ENCODE results near the gene FARS2. TPM values are rescaled to one million over a fixed set of nuclear protein-coding genes. Genes with fewer than 3 reads are reported as not detected.

The FARS2 gene
- total and polyA plus RNA-seq, 2 of the 13 experiments (the other 11 are each of a cell fraction or from before 2014, with no cell fraction given) = 15.4 to 26.0 TPM

- TF ChIP-seq AGO1 (IDR thresholded peaks at IDR 0.05; ENCODE audit: low read depth, low read length, poor library complexity, severe bottlenecking) (no peak), ZNF446 (CRISPR knock-in tag; IDR thresholded peaks at IDR 0.05) (no peak), ZNF234 (CRISPR knock-in tag; conservative IDR thresholded peaks at IDR 0.05) (no peak), ZNF431 (CRISPR knock-in tag; IDR thresholded peaks at IDR 0.05; ENCODE audit: borderline replicate concordance, low read depth) (no peak), MAFG (CRISPR knock-in tag; IDR thresholded peaks at IDR 0.05) (no peak)
- TF ChIP-seq, protein P1, sequence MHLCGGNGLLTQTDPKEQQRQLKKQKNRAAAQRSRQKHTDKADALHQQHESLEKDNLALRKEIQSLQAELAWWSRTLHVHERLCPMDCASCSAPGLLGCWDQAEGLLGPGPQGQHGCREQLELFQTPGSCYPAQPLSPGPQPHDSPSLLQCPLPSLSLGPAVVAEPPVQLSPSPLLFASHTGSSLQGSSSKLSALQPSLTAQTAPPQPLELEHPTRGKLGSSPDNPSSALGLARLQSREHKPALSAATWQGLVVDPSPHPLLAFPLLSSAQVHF (CRISPR knock-in tag; IDR thresholded peaks at IDR 0.05) = no peak
Measured at GRCh38 chr6:5763407-5763806, 502.1 kb downstream of the FARS2 start (continued).

- no TSS peak for BruUV-seq (replicated peaks)
- 82% methylated on average over 8 of the region's 8 CpGs for WGBS (ENCODE audit: low lambda C conversion rate)
- in situ Hi-C loops (cut with HindIII; ENCODE audit: extremely low pct_ligation_motif_present, low pct_unique_long_range_greater_than_20kb) (no loop called here), intact Hi-C loops (cut with micrococcal nuclease; ENCODE audit: unreplicated experiment) (no loop called here)
- H4K20me1 ChIP-seq (ENCODE audit: insufficient read depth, low read length) = no peaks in the 10 kb centered on the region
- H3K4me2 ChIP-seq (ENCODE audit: low read depth, low read length) = no peak overlapping the region
- H3K4me3 ChIP-seq (replicated peaks in 1 of 3; ENCODE audit: insufficient read depth in 1 of 3, low read depth in 2 of 3, low read length in 3 of 3) = no peak overlapping the region
- H3K27ac ChIP-seq (ENCODE audit: extremely low read length, insufficient read depth, low read length) = no peak overlapping the region
- FAIRE-seq (no peak), ATAC-seq (no peak), DNase-seq (ENCODE audit: low spot score) (no peak)
- H3K9ac ChIP-seq (ENCODE audit: insufficient read depth, low read depth, low read length) = no peak overlapping the region
- H3K9me3 ChIP-seq (ENCODE audit: low read length) = peaks cover 6% of the 10 kb centered on the region; the same call in 1 of the 2 replicates
- ChIA-PET POLR2A (no interaction called here), CTCF (ENCODE audit: low intra/inter-chr PET ratio, low total read pairs) (no interaction called here)
- no peaks in the 10 kb centered on the region for H3K79me2 ChIP-seq (ENCODE audit: insufficient read depth, low read length)
- TF ChIP-seq BCL3 (CRISPR knock-in tag; IDR thresholded peaks at IDR 0.05) = no peak
- no peak for TF ChIP-seq CCAR2 (optimal IDR thresholded peaks at IDR 0.05; ENCODE audit: low read depth, low read length)
- no peak for TF ChIP-seq ZFP82 (CRISPR knock-in tag; IDR thresholded peaks at IDR 0.05; ENCODE audit: borderline replicate concordance)
- no peak for TF ChIP-seq RFX1 (IDR thresholded peaks at IDR 0.05)
- TF ChIP-seq ARID2 (CRISPR knock-in tag; IDR thresholded peaks at IDR 0.05; ENCODE audit: borderline replicate concordance) = no peak
- TF ChIP-seq TP53 (CRISPR knock-in tag; conservative IDR thresholded peaks at IDR 0.05) = no peak
- TF ChIP-seq SMYD3 (CRISPR knock-in tag; IDR thresholded peaks at IDR 0.05) = no peak
- TF ChIP-seq ZZZ3 (CRISPR knock-in tag; IDR thresholded peaks at IDR 0.05; ENCODE audit: borderline replicate concordance) = no peak
- no peak for TF ChIP-seq ZNF724P (CRISPR knock-in tag; IDR thresholded peaks at IDR 0.05; ENCODE audit: borderline replicate concordance)
- TF ChIP-seq ERF (CRISPR knock-in tag; IDR thresholded peaks at IDR 0.05) = no peak
- TF ChIP-seq CCDC6 (CRISPR knock-in tag; IDR thresholded peaks at IDR 0.05) = no peak
- no peak for TF ChIP-seq KMT2A (CRISPR knock-in tag; IDR thresholded peaks at IDR 0.05)
- TF ChIP-seq TBX3 (IDR thresholded peaks at IDR 0.05; ENCODE audit: borderline replicate concordance) = no peak
- no peak for TF ChIP-seq HNRNPL (IDR thresholded peaks at IDR 0.05; ENCODE audit: low read depth, low read length)
- H2AFZ ChIP-seq (ENCODE audit: low read length) = no peak overlapping the region
- no peaks in the 10 kb centered on the region for H3K36me3 ChIP-seq (replicated peaks in 1 of 2; ENCODE audit: control insufficient read depth in 1 of 2, insufficient read depth in 2 of 2, low read length in 2 of 2)
- no peaks in the 10 kb centered on the region for H3K27me3 ChIP-seq (ENCODE audit: control insufficient read depth in 1 of 2, insufficient read depth in 2 of 2, low read length in 2 of 2)
- no peaks in the 10 kb centered on the region for H3K4me1 ChIP-seq (ENCODE audit: insufficient read depth, low read length)
Measured at GRCh38 chr6:5763871-5764270, 502.6 kb downstream of the FARS2 start.

Measured in HepG2 (cell line).